IMR-90 (cell line): ENCODE data around the gene BPGM. TPM values are rescaled to one million over a fixed set of nuclear protein-coding genes. Genes with fewer than 3 reads are reported as not detected.
A peak's percentile ranks its signal among the peaks of the same experiment; 100 is the strongest.

Experiments used
- ATAC-seq: fragments of 200-7000 bp; cut with Tn5 transposase; 2 replicates; pipeline ENCODE4 v1.9.1; 2020; ENCODE audit warnings: low read depth, mild to moderate bottlenecking, moderate library complexity
- BruUV-seq: library from RNA; stranded (reverse); fragments of 400-500 nt; replicated peaks from 2 replicates; lab custom pipeline; 2021; lab: Mats Ljungman, UMichigan
- CTCF ChIA-PET: fragments of 300-600 bp; formaldehyde crosslinking; extraction: SDS; loops from one replicate; lab custom pipeline; 2021; ENCODE audit warnings: antibody characterized with exemption; lab: Yijun Ruan, JAX
- POLR2A ChIA-PET: fragments of 300-600 bp; sonication (Branson Sonifier 250); formaldehyde crosslinking; loops from one replicate; lab custom pipeline; 2022; ENCODE audit warnings: antibody characterized with exemption; ENCODE audit not compliant: unreplicated experiment; lab: Charles Lee
- DNase-seq: peaks from one replicate; pipeline ENCODE4 v3.0.0; 2013
- H2AFZ ChIP-seq: replicated peaks from 2 replicates; pipeline ENCODE3; 2013; ENCODE audit warnings: low read length, mild to moderate bottlenecking; ENCODE audit not compliant: poor library complexity
- H2AK5ac ChIP-seq: 2 replicates; pipeline ENCODE4 v1.6.1; 2013; ENCODE audit warnings: low read depth, low read length, inconsistent platforms
- H2AK9ac ChIP-seq: replicated peaks from 2 replicates; pipeline ENCODE3; 2013; ENCODE audit warnings: mild to moderate bottlenecking, low read depth, low read length, moderate library complexity; ENCODE audit not compliant: poor library complexity
- H2BK120ac ChIP-seq: 2 replicates; pipeline ENCODE4 v1.6.1; 2013; ENCODE audit warnings: low read depth, low read length, inconsistent platforms
- H2BK15ac ChIP-seq: 3 replicates; pipeline ENCODE4 v1.6.1; 2013; ENCODE audit warnings: low read depth, low read length, inconsistent platforms
- H2BK20ac ChIP-seq: 2 replicates; pipeline ENCODE4 v1.6.1; 2013; ENCODE audit warnings: low read depth, mild to moderate bottlenecking, inconsistent platforms, low read length, moderate library complexity
- H2BK5ac ChIP-seq: 2 replicates; pipeline ENCODE4 v1.6.1; 2013; ENCODE audit warnings: mild to moderate bottlenecking, low read depth, low read length, inconsistent platforms; ENCODE audit not compliant: poor library complexity, severe bottlenecking
- H3K14ac ChIP-seq: replicated peaks from 2 replicates; pipeline ENCODE4 v1.6.1; 2013; ENCODE audit warnings: low read depth, low read length, inconsistent platforms
- H3K18ac ChIP-seq: 2 replicates; pipeline ENCODE4 v1.6.1; 2013; ENCODE audit warnings: low read depth, low read length, control low read depth
- H3K23ac ChIP-seq: 2 replicates; pipeline ENCODE4 v1.6.1; 2013; ENCODE audit warnings: low read depth, low read length, inconsistent platforms
- H3K27ac ChIP-seq: 2 replicates; pipeline ENCODE4 v1.5.1; 2013; ENCODE audit warnings: mild to moderate bottlenecking, control low read depth, low read length; ENCODE audit not compliant: insufficient read depth
- H3K27me3 ChIP-seq: 2 replicates; pipeline ENCODE4 v1.6.1; 2013; ENCODE audit warnings: low read length; ENCODE audit not compliant: control insufficient read depth, insufficient read depth
- H3K36me3 ChIP-seq: 2 replicates; pipeline ENCODE4 v1.6.1; 2013; ENCODE audit warnings: low read length, mixed read lengths; ENCODE audit not compliant: control insufficient read depth, insufficient read depth
- H3K4ac ChIP-seq: 2 replicates; pipeline ENCODE4 v1.6.1; 2013; ENCODE audit warnings: low read depth, low read length, inconsistent platforms
- H3K4me1 ChIP-seq: 2 replicates; pipeline ENCODE4 v1.6.1; 2013; ENCODE audit warnings: low read length, mixed read lengths; ENCODE audit not compliant: control insufficient read depth, insufficient read depth
- H3K4me2 ChIP-seq: 2 replicates; pipeline ENCODE4 v1.6.1; 2013; ENCODE audit warnings: low read depth, mild to moderate bottlenecking, control low read depth, low read length, moderate library complexity
- H3K4me3 ChIP-seq: 2 replicates; pipeline ENCODE4 v1.5.1; 2013; ENCODE audit warnings: low read depth, mild to moderate bottlenecking, control low read depth, low read length, moderate library complexity; ENCODE audit not compliant: insufficient read depth
- H3K56ac ChIP-seq: 2 replicates; pipeline ENCODE4 v1.6.1; 2013; ENCODE audit warnings: low read length, inconsistent platforms; ENCODE audit not compliant: insufficient read depth; ENCODE audit errors: extremely low read depth
- H3K79me1 ChIP-seq, 2 experiments: 2 replicates each; pipeline ENCODE4 v1.6.1; 2013; ENCODE audit warnings: low read length in 2 of 2, inconsistent platforms in 1 of 2, low read depth in 1 of 2
- H3K9ac ChIP-seq: 2 replicates; pipeline ENCODE4 v1.6.1; 2013; ENCODE audit warnings: low read depth, low read length, control low read depth
- H3K9me1 ChIP-seq: 2 replicates; pipeline ENCODE4 v1.6.1; 2013; ENCODE audit warnings: low read length, inconsistent platforms; ENCODE audit not compliant: insufficient read depth
- H3K9me3 ChIP-seq: 2 replicates; pipeline ENCODE4 v1.6.1; 2013; ENCODE audit warnings: low read length; ENCODE audit not compliant: control insufficient read depth, insufficient read depth
- H4K20me1 ChIP-seq: 2 replicates; pipeline ENCODE4 v1.6.1; 2013; ENCODE audit warnings: low read length, inconsistent platforms; ENCODE audit not compliant: insufficient read depth
- H4K5ac ChIP-seq: 2 replicates; pipeline ENCODE4 v1.6.1; 2013; ENCODE audit warnings: mild to moderate bottlenecking, low read depth, low read length, control low read depth
- H4K8ac ChIP-seq, 2 experiments: 2 replicates each; pipeline ENCODE4 v1.6.1; 2013; ENCODE audit warnings: low read depth in 2 of 2, low read length in 2 of 2, control low read depth in 1 of 2, inconsistent platforms in 1 of 2
- H4K91ac ChIP-seq: 2 replicates; pipeline ENCODE4 v1.6.1; 2013; ENCODE audit warnings: low read depth, low read length, inconsistent platforms; ENCODE audit not compliant: insufficient read depth
- BHLHE40 ChIP-seq: fragments of 150-350 bp; IDR thresholded peaks from 2 replicates; pipeline ENCODE4 v1.6.1; 2016; ENCODE audit warnings: mild to moderate bottlenecking, low read depth, low read length
- CEBPB ChIP-seq: IDR thresholded peaks from 2 replicates; pipeline ENCODE4 v1.6.1; 2012; ENCODE audit warnings: low read depth, low read length, improper control_type of control experiment
- CHD1 ChIP-seq: IDR thresholded peaks from 2 replicates; pipeline ENCODE4 v1.6.1; 2012; ENCODE audit warnings: low read depth, low read length, improper control_type of control experiment
- FOS ChIP-seq: fragments of 150-350 bp; IDR thresholded peaks from 2 replicates; pipeline ENCODE4 v1.6.1; 2016; ENCODE audit warnings: low read depth, low read length
- MAFK ChIP-seq: IDR thresholded peaks from 2 replicates; pipeline ENCODE4 v1.6.1; 2012; ENCODE audit warnings: low read depth, low read length, improper control_type of control experiment
- MAZ ChIP-seq: IDR thresholded peaks from 2 replicates; pipeline ENCODE4 v1.6.1; 2012; ENCODE audit warnings: low read depth, mild to moderate bottlenecking, low read length, improper control_type of control experiment, moderate library complexity, borderline replicate concordance
- MXI1 ChIP-seq: IDR thresholded peaks from 2 replicates; pipeline ENCODE4 v1.6.1; 2012; ENCODE audit warnings: low read depth, mild to moderate bottlenecking, low read length, moderate library complexity, borderline replicate concordance
- NFE2L2 ChIP-seq: fragments of 150-350 bp; IDR thresholded peaks from 2 replicates; pipeline ENCODE4 v1.6.1; 2016; ENCODE audit warnings: low read depth, mild to moderate bottlenecking, low read length
- POLR2A ChIP-seq: IDR thresholded peaks from 2 replicates; pipeline ENCODE4 v1.6.1; 2012; ENCODE audit warnings: mild to moderate bottlenecking, low read depth, low read length
- RAD21 ChIP-seq: IDR thresholded peaks from 2 replicates; pipeline ENCODE4 v1.6.1; 2012; ENCODE audit warnings: low read length, improper control_type of control experiment
- RCOR1 ChIP-seq: IDR thresholded peaks from 2 replicates; pipeline ENCODE4 v1.6.1; 2012; ENCODE audit warnings: mild to moderate bottlenecking, low read length, improper control_type of control experiment; ENCODE audit not compliant: insufficient replicate concordance
- RFX5 ChIP-seq: IDR thresholded peaks from 2 replicates; pipeline ENCODE4 v1.8.0; 2012; ENCODE audit warnings: low read depth, mild to moderate bottlenecking, low read length, moderate library complexity
- SMC3 ChIP-seq: fragments of 150-350 bp; IDR thresholded peaks from 2 replicates; pipeline ENCODE4 v1.6.1; 2016; ENCODE audit warnings: low read depth, mild to moderate bottlenecking, antibody characterized with exemption, low read length, moderate library complexity
- WGBS, 2 experiments: methylation state at CpG; one replicate each; pipeline versions ENCODE4 v1.1.5 to v1.1.7; 2013; ENCODE audit warnings: missing lambda C conversion rate in 2 of 2; ENCODE audit not compliant: insufficient read length in 1 of 2; ENCODE audit errors: extremely low coverage in 2 of 2; 5-methylcytosine and 5-hydroxymethylcytosine counted together
- dilution Hi-C: fragments of 300-500 bp; cut with HindIII; formaldehyde crosslinking; loops from one replicate; pipeline ENCODE4 v1.14.3; 2018; ENCODE audit warnings: low sequenced_read_pairs; ENCODE audit not compliant: unreplicated experiment
- in situ Hi-C: fragments of 300-500 bp; cut with MboI; formaldehyde crosslinking; loops from 3 replicates; pipeline ENCODE4 v1.14.3; 2019; ENCODE audit warnings: low sequenced_read_pairs, inconsistent platforms, mixed read lengths
- intact Hi-C: fragments of 100-400 bp; cut with micrococcal nuclease; formaldehyde crosslinking; loops from 2 replicates; pipeline ENCODE4 v1.10.0; 2022
- polyA plus RNA-seq, 3 experiments: library from polyadenylated mRNA; depleted of rRNA; stranded (reverse); fragments of >200 nt; gene quantifications; 2 replicates each; pipeline ENCODE4 v1.2.3, GENCODE V29; 2012; ENCODE audit warnings: low replicate concordance in 1 of 3
- total RNA-seq: library from RNA; depleted of rRNA; stranded (reverse); fragments of >200 nt; gene quantifications from 2 replicates; pipeline ENCODE4 v1.2.3, GENCODE V29; 2012
- TF ChIP-seq, protein P1 (sequence below): conservative IDR thresholded peaks from 2 replicates; pipeline ENCODE4 v1.5.1; 2012; ENCODE audit warnings: mild to moderate bottlenecking, low read depth, low read length, improper control_type of control experiment
- TF ChIP-seq, protein P2 (sequence below): fragments of 150-350 bp; IDR thresholded peaks from 2 replicates; pipeline ENCODE4 v1.6.1; 2016; ENCODE audit warnings: low read depth, mild to moderate bottlenecking, low read length, moderate library complexity, borderline replicate concordance
- TF ChIP-seq, protein P3 (sequence below): fragments of 150-350 bp; IDR thresholded peaks from 2 replicates; pipeline ENCODE4 v1.6.1; 2017; ENCODE audit warnings: mild to moderate bottlenecking, antibody characterized with exemption, low read length, low read depth

Gene BPGM
- total and polyA plus RNA-seq, 2 of the 4 experiments (the other 2 are of a cell fraction): 18.8 to 20.0 TPM

DNA sequence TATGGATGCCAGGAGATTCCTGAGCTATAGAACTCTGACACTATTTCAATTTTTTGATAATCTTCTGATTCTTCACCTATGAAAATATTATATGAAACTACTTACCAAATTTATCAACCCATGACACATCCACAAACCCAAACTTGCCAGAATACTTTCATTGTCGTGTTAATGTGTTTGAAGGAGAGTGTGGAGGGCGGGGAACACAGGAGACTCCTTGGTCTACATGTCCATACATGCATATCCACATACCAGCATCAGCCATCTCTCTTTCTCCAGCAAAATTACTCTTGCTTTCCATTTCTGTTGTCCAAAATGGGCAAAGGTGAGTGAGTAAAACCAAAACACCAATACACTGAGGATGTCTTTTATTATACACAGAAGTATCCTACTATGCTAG lies 23.5 kb upstream of the BPGM start:
- no peak overlapping the region for H4K8ac ChIP-seq
- no peak overlapping the region for H3K4me3 ChIP-seq
- no peak overlapping the region for H2BK5ac ChIP-seq
- ATAC-seq (no peak), DNase-seq (no peak)
- H3K9me1 ChIP-seq: peaks cover 4% of the 10 kb centered on the region; the same call in 1 of the 2 replicates
- no peak overlapping the region for H3K27ac ChIP-seq
- no peak overlapping the region for H2AK9ac ChIP-seq
- peak overlapping the region; percentile 39; the same call in 1 of the 2 replicates for H3K18ac ChIP-seq
- no peak overlapping the region for H3K23ac ChIP-seq
- intact Hi-C loops: no loop called here
- no peak overlapping the region for H4K5ac ChIP-seq
- H3K36me3 ChIP-seq: no peaks in the 10 kb centered on the region
- H2AFZ ChIP-seq: no peak overlapping the region
- H3K9ac ChIP-seq: no peak overlapping the region
- no peak overlapping the region for H2AK5ac ChIP-seq
- WGBS, 2 experiments: no CpG with 5 or more reads among the region's 2 CpGs
- no peaks in the 10 kb centered on the region for H3K79me1 ChIP-seq
- H3K4me2 ChIP-seq: no peak overlapping the region
- H3K14ac ChIP-seq: no peak overlapping the region
- H3K4me1 ChIP-seq: peaks cover 9% of the 10 kb centered on the region
- H4K91ac ChIP-seq: no peak overlapping the region
- in situ Hi-C loops: no loop called here
- H2BK15ac ChIP-seq: no peak overlapping the region
- dilution Hi-C loops: no loop called here
- H3K56ac ChIP-seq: no peak overlapping the region
- ChIA-PET POLR2A (no interaction called here), CTCF (no interaction called here)
- no peak overlapping the region for H2BK20ac ChIP-seq
- TF ChIP-seq MAZ (no peak), NFE2L2 (no peak), SMC3 (no peak), RCOR1 (no peak), BHLHE40 (no peak), CHD1 (no peak), POLR2A (no peak), MAFK (no peak), CEBPB (no peak), MXI1 (no peak), RAD21 (no peak), FOS (no peak), RFX5 (no peak)
- TF ChIP-seq, protein P1, sequence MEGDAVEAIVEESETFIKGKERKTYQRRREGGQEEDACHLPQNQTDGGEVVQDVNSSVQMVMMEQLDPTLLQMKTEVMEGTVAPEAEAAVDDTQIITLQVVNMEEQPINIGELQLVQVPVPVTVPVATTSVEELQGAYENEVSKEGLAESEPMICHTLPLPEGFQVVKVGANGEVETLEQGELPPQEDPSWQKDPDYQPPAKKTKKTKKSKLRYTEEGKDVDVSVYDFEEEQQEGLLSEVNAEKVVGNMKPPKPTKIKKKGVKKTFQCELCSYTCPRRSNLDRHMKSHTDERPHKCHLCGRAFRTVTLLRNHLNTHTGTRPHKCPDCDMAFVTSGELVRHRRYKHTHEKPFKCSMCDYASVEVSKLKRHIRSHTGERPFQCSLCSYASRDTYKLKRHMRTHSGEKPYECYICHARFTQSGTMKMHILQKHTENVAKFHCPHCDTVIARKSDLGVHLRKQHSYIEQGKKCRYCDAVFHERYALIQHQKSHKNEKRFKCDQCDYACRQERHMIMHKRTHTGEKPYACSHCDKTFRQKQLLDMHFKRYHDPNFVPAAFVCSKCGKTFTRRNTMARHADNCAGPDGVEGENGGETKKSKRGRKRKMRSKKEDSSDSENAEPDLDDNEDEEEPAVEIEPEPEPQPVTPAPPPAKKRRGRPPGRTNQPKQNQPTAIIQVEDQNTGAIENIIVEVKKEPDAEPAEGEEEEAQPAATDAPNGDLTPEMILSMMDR: no peak
- TF ChIP-seq, protein P2, sequence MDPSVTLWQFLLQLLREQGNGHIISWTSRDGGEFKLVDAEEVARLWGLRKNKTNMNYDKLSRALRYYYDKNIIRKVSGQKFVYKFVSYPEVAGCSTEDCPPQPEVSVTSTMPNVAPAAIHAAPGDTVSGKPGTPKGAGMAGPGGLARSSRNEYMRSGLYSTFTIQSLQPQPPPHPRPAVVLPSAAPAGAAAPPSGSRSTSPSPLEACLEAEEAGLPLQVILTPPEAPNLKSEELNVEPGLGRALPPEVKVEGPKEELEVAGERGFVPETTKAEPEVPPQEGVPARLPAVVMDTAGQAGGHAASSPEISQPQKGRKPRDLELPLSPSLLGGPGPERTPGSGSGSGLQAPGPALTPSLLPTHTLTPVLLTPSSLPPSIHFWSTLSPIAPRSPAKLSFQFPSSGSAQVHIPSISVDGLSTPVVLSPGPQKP: no peak
- TF ChIP-seq, protein P3, sequence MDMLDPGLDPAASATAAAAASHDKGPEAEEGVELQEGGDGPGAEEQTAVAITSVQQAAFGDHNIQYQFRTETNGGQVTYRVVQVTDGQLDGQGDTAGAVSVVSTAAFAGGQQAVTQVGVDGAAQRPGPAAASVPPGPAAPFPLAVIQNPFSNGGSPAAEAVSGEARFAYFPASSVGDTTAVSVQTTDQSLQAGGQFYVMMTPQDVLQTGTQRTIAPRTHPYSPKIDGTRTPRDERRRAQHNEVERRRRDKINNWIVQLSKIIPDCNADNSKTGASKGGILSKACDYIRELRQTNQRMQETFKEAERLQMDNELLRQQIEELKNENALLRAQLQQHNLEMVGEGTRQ: no peak
- no peak overlapping the region for H3K4ac ChIP-seq
- no peak overlapping the region for H2BK120ac ChIP-seq
- BruUV-seq: no TSS peak
- H4K20me1 ChIP-seq: no peaks in the 10 kb centered on the region
- no peaks in the 10 kb centered on the region for H3K9me3 ChIP-seq
- H3K27me3 ChIP-seq: no peaks in the 10 kb centered on the region
